Raji (cell line): Measurements from ENCODE around the gene URI1.

Source experiments
- POLR2A ChIP-seq: IDR thresholded peaks from 2 replicates; pipeline ENCODE4 v1.6.1; 2011; ENCODE audit warnings: low read depth, low read length, control low read depth; ENCODE audit not compliant: insufficient read depth

Gene URI1

DNA sequence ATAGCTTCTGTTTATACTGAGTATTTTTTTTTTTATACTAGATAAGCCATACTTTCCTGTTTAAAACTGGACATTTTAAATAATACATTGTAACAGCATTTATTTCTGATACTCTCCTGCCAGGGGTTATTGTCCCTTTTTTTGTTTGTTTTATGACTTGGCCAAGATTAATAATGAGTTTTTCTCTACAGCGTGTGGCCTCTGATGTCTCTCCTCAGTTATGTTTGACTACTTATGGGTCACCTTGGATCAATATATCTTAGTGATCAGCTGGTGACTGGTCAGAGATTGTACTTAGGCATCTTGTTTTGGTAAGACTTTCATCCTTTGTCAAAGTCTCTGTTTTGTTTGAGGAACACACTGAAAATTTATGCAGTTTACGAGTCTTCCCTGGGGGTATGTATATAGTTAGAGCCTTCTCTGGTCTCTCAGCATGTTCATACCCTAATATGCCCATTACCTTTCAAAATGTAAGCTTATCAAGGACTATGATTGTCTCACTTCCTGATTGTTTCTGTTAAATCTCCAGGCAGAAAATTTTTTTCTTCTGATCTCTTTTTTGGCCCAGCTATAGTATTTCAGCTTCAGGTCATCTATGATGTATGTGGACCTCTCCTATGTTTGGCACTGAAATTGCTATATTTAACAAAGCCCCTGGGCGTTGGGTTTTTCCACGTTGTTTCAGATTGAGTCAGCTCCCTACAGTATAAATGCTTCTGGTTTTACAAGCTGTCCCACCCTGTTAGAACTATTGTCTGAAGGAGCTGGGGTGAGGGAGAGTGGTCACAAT, 87.9 kb downstream of the URI1 start:
- no peak for TF ChIP-seq POLR2A

DNA sequence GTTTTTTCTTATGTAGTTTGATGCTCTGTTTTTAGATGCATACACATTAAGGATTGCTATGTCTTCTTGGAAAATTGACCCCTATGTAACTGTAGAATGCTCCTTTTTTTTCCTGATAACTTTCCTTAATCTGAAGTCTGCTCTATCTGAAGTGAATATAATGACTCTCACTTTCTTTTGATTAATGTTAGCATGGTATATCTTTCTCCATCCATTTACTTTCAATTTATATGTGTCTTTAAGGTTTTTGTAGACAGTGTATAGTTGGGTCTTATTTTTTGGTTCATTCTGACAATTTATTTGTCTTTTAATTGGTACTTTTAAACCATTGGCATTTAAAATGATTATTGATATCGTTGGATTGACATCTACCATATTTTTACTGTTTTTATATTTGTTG, 92.3 kb downstream of the URI1 start:
- TF ChIP-seq POLR2A: no peak

DNA sequence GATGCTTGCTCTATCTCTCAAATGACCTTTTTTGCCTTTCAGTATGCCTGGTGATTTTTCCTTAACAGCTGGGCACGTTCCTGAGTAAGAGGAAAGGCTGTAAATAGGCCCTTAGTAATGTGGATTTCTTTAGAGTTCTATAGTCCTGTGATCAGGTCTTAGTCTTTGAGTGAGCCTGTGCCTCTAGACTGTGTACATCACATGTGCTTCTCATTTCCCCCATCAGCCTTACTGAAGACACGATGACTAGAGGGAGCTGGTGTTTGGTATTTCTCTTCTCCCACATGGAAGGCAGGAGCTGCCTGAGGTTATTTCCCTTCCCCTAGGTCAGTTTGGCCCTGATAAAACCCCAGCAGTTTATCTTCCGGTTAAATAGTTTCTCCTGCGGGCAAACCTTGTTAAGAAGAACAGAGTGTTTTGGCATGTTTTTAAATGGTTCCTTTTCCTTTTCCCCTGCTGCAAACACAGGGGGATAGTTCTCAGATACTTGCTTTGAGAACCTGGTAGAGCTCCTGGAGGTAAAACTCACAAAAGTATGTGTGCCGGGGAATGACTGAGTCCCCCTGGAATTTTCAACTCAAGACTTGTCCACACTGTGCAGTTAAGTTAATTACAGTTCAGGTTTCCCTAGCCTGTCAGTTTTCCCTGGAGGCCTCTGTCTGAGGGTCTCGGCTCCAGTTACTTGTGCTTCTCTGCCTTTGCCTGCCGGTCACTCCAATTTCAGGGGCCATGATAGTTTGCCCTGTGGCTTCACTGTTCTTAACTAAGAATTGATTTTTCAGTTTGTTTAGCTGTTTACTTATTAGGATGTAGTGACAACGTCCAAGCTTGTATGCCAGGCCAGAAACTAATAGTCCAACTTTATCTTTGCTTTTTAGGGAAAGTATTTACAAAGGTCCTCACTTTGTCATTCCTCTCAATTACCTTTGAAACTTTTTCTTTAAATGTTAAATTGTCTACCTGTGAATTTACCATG, 94.4 kb downstream of the URI1 start:
- TF ChIP-seq POLR2A: no peak

- TF ChIP-seq POLR2A: no peak
These were observed 95.8 kb downstream of the URI1 start for GRCh38 chr19:30037835-30038234.

GRCh38 chr19:30044273-30045248, 102.5 kb downstream of the URI1 start:
- no peak for TF ChIP-seq POLR2A

DNA sequence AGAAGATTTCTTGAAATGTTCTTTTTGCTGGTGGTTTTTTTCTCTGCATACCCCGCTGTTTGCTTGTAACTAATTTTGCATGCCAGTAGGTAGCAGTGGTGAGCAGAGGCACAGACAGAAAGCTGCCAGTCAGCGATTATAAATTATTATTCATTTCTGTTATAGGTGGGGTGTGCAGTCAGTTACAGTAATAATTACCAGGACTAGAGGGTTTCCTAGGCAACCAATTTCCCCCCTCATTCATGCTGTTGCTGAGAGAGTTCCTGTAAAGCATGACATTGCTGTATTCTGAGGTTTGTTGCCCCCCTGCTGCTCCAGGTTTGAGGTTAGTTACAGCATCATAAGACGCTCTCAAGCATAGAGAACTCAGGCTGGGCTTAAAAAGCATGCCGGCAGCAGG, 104.5 kb downstream of the URI1 start:
- no peak for TF ChIP-seq POLR2A

DNA sequence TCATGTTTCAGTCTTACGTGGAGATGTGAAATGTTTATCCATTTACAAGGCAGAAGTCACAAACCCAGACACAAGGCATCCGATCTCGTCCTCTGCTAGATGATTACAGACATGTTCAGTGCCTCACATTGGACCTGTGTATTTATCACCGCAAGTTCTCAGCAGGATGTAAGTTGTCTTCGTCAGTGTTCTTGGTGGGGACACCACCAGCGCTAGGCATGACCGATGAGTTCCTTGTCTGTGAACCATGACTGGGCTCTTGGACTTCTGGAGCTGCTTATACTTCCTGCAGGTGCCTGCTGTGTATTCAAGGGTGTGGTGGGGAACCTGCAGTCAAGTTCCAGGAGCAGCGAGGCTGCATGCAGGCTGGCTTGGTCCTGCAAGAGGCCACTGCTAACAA, 105.4 kb downstream of the URI1 start:
- no peak for TF ChIP-seq POLR2A

DNA sequence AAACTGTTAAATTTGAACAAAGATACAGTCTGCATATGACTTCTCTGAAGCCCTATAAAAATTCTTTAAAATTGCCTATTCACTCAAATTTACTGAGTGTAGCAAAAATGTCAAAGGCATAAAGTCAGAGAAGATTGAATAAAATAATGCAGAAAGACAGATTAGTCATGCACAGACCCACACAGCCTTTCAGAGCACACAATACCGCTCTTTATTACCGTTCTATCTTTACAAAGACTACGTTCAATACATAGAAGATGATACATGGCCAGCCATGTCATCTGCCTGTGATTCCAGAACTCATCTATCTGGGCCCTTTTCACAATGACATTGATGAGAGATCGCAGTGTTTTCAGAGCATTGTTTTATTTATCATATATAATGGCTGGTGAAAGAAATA, 107.2 kb downstream of the URI1 start:
- no peak for TF ChIP-seq POLR2A

- no peak for TF ChIP-seq POLR2A
These were observed 108.0 kb downstream of the URI1 start for GRCh38 chr19:30049846-30050667.

- no peak for TF ChIP-seq POLR2A
These were observed 110.4 kb downstream of the URI1 start for GRCh38 chr19:30052122-30053075.

DNA sequence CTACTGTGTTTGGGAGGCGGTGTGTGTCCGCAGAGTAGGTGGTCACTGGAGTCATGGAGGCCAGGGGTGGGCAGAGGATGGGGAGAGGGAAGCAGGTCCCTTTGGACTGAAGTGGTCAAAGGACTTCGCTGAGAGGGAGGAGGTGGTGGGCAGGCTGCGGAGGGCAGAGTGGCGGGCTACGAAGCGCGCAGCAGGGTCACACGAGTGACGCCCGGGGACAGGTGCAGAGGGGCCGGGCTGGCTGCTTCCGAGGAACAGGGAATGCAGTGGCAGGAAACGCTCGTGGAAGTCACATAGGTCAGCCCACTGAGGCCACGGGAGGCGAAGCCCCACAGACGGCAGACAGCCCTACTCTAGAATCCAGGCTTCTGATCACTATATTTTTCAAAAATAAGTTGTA, 111.5 kb downstream of the URI1 start:
- no peak for TF ChIP-seq POLR2A

- no peak for TF ChIP-seq POLR2A
These were observed 112.2 kb downstream of the URI1 start for GRCh38 chr19:30054210-30054609.

- no peak for TF ChIP-seq POLR2A
These were observed 114.5 kb downstream of the URI1 start for GRCh38 chr19:30056580-30056979.
